ENCODE measurements around the gene B3GNT7.

- TF ChIP-seq EGR1 (IDR thresholded peaks at IDR 0.05) (no peak), REST (IDR thresholded peaks at IDR 0.05; ENCODE audit: low read depth) (no peak), FOXM1 (IDR thresholded peaks at IDR 0.05; ENCODE audit: borderline replicate concordance, low read depth) (no peak), RAD21 (IDR thresholded peaks at IDR 0.05; ENCODE audit: low read depth) (no peak), CEBPB (IDR thresholded peaks at IDR 0.05) (no peak), EP300 (IDR thresholded peaks at IDR 0.05; ENCODE audit: borderline replicate concordance) (no peak), TEAD4 (IDR thresholded peaks at IDR 0.05) (no peak), NFIC (IDR thresholded peaks at IDR 0.05) (no peak), CREB1 (IDR thresholded peaks at IDR 0.05; ENCODE audit: low read depth) (no peak), TAF1 (IDR thresholded peaks at IDR 0.05; ENCODE audit: low read depth) (no peak), MAX (IDR thresholded peaks at IDR 0.05) (no peak), YY1 (IDR thresholded peaks at IDR 0.05; ENCODE audit: low read depth) (no peak)
These were observed 21.6 kb upstream of the B3GNT7 start for GRCh38 chr2:231373786-231374349.
